ENCODE results near the gene CUEDC2.

Gene CUEDC2

DNA sequence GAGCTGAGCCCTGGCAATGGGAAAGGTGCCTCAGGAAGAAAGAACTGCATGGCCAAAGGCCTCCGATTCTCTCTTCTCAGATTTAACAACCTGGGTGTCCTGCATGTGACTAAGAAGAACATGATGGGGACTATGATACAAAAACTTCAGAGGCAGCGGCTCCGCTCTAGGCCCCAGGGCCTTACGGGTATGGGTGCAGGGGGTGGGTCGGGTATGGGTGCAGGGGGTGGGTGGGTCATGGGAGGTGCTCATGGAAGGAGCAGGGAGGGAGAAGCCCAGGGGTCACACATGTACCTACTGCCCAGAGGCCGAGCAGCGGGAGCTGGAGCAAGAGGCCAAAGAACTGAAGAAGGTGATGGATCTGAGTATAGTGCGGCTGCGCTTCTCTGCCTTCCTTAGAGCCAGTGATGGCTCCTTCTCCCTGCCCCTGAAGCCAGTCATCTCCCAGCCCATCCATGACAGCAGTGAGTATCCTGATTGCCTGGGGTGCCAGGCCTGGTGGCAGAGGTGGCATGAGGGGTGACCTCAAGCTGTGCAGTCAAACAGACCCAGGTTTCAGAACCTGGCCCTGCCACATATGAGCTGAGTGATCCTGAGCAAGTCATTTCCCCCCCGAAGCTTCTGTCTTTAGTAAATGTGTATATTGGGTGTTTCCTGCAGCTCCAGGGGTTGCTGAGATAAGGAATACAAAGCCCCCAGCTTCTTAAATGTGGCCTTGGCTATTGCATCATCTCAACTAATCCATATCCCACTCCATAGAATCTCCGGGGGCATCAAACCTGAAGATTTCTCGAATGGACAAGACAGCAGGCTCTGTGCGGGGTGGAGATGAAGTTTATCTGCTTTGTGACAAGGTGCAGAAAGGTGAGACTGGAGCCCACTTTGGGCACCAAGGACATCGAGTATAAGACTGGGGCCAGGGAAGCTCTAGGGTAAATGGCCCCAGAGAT is 34.9 kb downstream of the CUEDC2 start:
- TF ChIP-seq, protein P1, sequence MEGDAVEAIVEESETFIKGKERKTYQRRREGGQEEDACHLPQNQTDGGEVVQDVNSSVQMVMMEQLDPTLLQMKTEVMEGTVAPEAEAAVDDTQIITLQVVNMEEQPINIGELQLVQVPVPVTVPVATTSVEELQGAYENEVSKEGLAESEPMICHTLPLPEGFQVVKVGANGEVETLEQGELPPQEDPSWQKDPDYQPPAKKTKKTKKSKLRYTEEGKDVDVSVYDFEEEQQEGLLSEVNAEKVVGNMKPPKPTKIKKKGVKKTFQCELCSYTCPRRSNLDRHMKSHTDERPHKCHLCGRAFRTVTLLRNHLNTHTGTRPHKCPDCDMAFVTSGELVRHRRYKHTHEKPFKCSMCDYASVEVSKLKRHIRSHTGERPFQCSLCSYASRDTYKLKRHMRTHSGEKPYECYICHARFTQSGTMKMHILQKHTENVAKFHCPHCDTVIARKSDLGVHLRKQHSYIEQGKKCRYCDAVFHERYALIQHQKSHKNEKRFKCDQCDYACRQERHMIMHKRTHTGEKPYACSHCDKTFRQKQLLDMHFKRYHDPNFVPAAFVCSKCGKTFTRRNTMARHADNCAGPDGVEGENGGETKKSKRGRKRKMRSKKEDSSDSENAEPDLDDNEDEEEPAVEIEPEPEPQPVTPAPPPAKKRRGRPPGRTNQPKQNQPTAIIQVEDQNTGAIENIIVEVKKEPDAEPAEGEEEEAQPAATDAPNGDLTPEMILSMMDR (IDR thresholded peaks at IDR 0.05), result no peak
- Mint-ChIP-seq H3K27ac (no peak overlapping the region), H3K27me3 (ENCODE audit: low read depth, poor library complexity) (peaks cover 22% of the 10 kb centered on the region), H3K36me3 (ENCODE audit: low read depth) (no peaks in the 10 kb centered on the region), H3K4me3 (peak overlapping the region; percentile 80), H3K4me1 (peaks cover 28% of the 10 kb centered on the region), H3K9me3 (no peaks in the 10 kb centered on the region)
- DNase-seq, result no peak

- TF ChIP-seq, protein P1 (IDR thresholded peaks at IDR 0.05), result no peak
- Mint-ChIP-seq H3K27ac (no peak overlapping the region), H3K4me3 (peak overlapping the region; percentile 80), H3K4me1 (peaks cover 28% of the 10 kb centered on the region), H3K36me3 (ENCODE audit: low read depth) (no peaks in the 10 kb centered on the region), H3K9me3 (no peaks in the 10 kb centered on the region), H3K27me3 (ENCODE audit: low read depth, poor library complexity) (peaks cover 28% of the 10 kb centered on the region)
- DNase-seq, result no peak
Observed at GRCh38 chr10:102396730-102397151, 35.6 kb downstream of the CUEDC2 start.

- no peak overlapping the region for H3K27ac Mint-ChIP-seq
- H3K36me3 Mint-ChIP-seq (ENCODE audit: low read depth), result no peaks in the 10 kb centered on the region
- H3K4me3 Mint-ChIP-seq, result peak overlapping the region; percentile 80
- H3K9me3 Mint-ChIP-seq, result no peaks in the 10 kb centered on the region
- TF ChIP-seq, protein P1 (IDR thresholded peaks at IDR 0.05), result no peak
- H3K27me3 Mint-ChIP-seq (ENCODE audit: low read depth, poor library complexity), result peaks cover 28% of the 10 kb centered on the region
- no peak for DNase-seq
- peaks cover 28% of the 10 kb centered on the region for H3K4me1 Mint-ChIP-seq
Observed at GRCh38 chr10:102396317-102396650, 36.1 kb downstream of the CUEDC2 start.

GRCh38 chr10:102395400-102396316 is 36.7 kb downstream of the CUEDC2 start, which contains the start of gene NFKB2:
Gene NFKB2 (plus strand): TSS chr10:102395705. CDS start chr10:102395960, 255 bp downstream.
- DNase-seq, result peak; percentile 90
- peaks cover 34% of the 10 kb centered on the region for H3K27me3 Mint-ChIP-seq (ENCODE audit: low read depth, poor library complexity)
- TF ChIP-seq, protein P1 (IDR thresholded peaks at IDR 0.05), result no peak
- H3K4me3 Mint-ChIP-seq, result peak within 1 kb of the TSS; percentile 80
- H3K4me1 Mint-ChIP-seq, result peaks cover 28% of the 10 kb centered on the region
- H3K36me3 Mint-ChIP-seq (ENCODE audit: low read depth), result no peaks in the 10 kb centered on the region
- no peak within 1 kb of the TSS for H3K27ac Mint-ChIP-seq
- H3K9me3 Mint-ChIP-seq, result no peaks in the 10 kb centered on the region

DNA sequence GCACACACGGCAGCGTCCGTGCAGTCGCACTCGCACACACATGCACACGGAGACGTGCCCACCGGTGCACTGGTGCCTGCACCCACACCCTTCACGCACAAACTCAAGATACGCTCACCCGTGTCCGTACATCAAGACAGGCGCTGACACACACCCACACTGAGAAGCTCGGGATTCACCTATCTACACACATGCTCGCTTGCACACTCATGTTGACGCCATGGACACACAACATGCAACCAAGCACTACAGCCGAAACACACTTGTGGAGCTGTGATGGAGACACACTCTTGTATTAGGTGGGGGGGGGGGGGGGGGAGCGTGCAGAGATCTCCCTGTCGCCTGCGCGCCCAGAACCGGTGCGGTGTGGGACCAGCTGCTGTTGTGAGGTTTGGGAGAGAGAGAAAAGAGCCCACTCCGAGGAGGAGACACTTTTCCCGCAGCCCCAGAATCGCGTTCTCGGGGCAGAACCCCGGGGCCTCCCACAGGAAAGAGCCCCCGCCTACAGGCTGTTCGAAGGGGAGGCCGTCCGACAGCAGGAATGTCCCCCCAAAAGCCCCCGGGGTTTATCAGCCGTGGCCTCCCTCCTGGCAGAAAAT is 37.5 kb downstream of the CUEDC2 start:
- H3K9me3 Mint-ChIP-seq, result no peaks in the 10 kb centered on the region
- H3K4me1 Mint-ChIP-seq, result peaks cover 28% of the 10 kb centered on the region
- TF ChIP-seq, protein P1 (IDR thresholded peaks at IDR 0.05), result no peak
- H3K4me3 Mint-ChIP-seq, result peak overlapping the region; percentile 80
- H3K27ac Mint-ChIP-seq, result no peak overlapping the region
- H3K27me3 Mint-ChIP-seq (ENCODE audit: low read depth, poor library complexity), result peaks cover 42% of the 10 kb centered on the region
- no peaks in the 10 kb centered on the region for H3K36me3 Mint-ChIP-seq (ENCODE audit: low read depth)
- no peak for DNase-seq
